H1 (cell line): ENCODE results near the gene PKDREJ. TPM values are rescaled to one million over a fixed set of nuclear protein-coding genes. Genes with fewer than 3 reads are reported as not detected.

Source experiments
- CTCF ChIA-PET: fragments of 300-600 bp; sonication (Branson Sonifier 250); formaldehyde crosslinking; loops from one replicate; lab custom pipeline; 2021; ENCODE audit not compliant: partially characterized antibody; lab: Charles Lee
- POLR2A ChIA-PET: fragments of 300-600 bp; sonication (Branson Sonifier 250); formaldehyde crosslinking; loops from one replicate; lab custom pipeline; 2021; ENCODE audit warnings: inconsistent platforms; ENCODE audit not compliant: partially characterized antibody; lab: Charles Lee
- DNase-seq, 2 experiments: peaks; one replicate each; pipeline versions ENCODE4 v3.0.0 to v3.0.0-alpha.2; 2010 to 2022; ENCODE audit warnings: low spot score in 2 of 2, low read depth in 1 of 2, mixed read lengths in 1 of 2
- FAIRE-seq: peaks from 2 replicates; lab custom pipeline; 2011; peaks lifted over from hg19 to GRCh38; lab: Jason Lieb, UNC
- H2AFZ ChIP-seq: 2 replicates; pipeline ENCODE4 v1.8.1; 2012; ENCODE audit warnings: low read length, inconsistent platforms
- H2AK5ac ChIP-seq: 2 replicates; pipeline ENCODE4 v1.6.1; 2013; ENCODE audit warnings: low read depth, low read length
- H2BK120ac ChIP-seq: replicated peaks from 2 replicates; pipeline ENCODE3; 2013; ENCODE audit warnings: low read depth, low read length, inconsistent platforms
- H2BK12ac ChIP-seq: 2 replicates; pipeline ENCODE4 v1.6.1; 2013; ENCODE audit warnings: low read depth, low read length
- H2BK15ac ChIP-seq: 2 replicates; pipeline ENCODE4 v1.6.1; 2013; ENCODE audit warnings: low read length
- H2BK20ac ChIP-seq: 2 replicates; pipeline ENCODE4 v1.6.1; 2013; ENCODE audit warnings: low read length
- H2BK5ac ChIP-seq: 2 replicates; pipeline ENCODE4 v1.6.1; 2013; ENCODE audit warnings: low read depth, low read length
- H3K14ac ChIP-seq: 2 replicates; pipeline ENCODE4 v1.6.1; 2013; ENCODE audit warnings: inconsistent platforms; ENCODE audit not compliant: insufficient read length
- H3K18ac ChIP-seq: 2 replicates; pipeline ENCODE4 v1.6.1; 2013; ENCODE audit warnings: low read length; ENCODE audit errors: extremely low read depth
- H3K23ac ChIP-seq: 2 replicates; pipeline ENCODE4 v1.6.1; 2013; ENCODE audit warnings: inconsistent platforms; ENCODE audit not compliant: insufficient read length
- H3K23me2 ChIP-seq: 2 replicates; pipeline ENCODE4 v1.6.1; 2013; ENCODE audit warnings: low read depth, low read length
- H3K27ac ChIP-seq: 2 replicates; pipeline ENCODE4 v1.6.1; 2011; ENCODE audit warnings: low read depth, low read length, inconsistent platforms
- H3K27me3 ChIP-seq, 4 experiments: replicated peaks in 1 of 4; 1 replicate in 1 of 4; 2 replicates in 3 of 4; pipeline versions ENCODE4 v1.6.1 to v1.8.1; 2011 to 2013; ENCODE audit warnings: low read length in 3 of 4, mild to moderate bottlenecking in 3 of 4, inconsistent platforms in 2 of 4, mixed read lengths in 2 of 4, moderate library complexity in 1 of 4; ENCODE audit not compliant: control insufficient read depth in 3 of 4, insufficient read depth in 3 of 4; ENCODE audit errors: extremely low read depth in 1 of 4
- H3K36me3 ChIP-seq, 4 experiments: 2 replicates each; pipeline versions ENCODE4 v1.6.1 to v1.8.1; 2011 to 2013; ENCODE audit warnings: mild to moderate bottlenecking in 4 of 4, low read length in 3 of 4, moderate library complexity in 2 of 4, control low read depth in 1 of 4, inconsistent platforms in 1 of 4; ENCODE audit not compliant: insufficient read depth in 4 of 4, control insufficient read depth in 2 of 4
- H3K4ac ChIP-seq: replicated peaks from 2 replicates; pipeline ENCODE3; 2013; ENCODE audit warnings: low read length, low read depth, mixed read lengths, inconsistent platforms; ENCODE audit not compliant: insufficient read length
- H3K4me1 ChIP-seq, 4 experiments: replicated peaks in 1 of 4; 1 replicate in 1 of 4; 2 replicates in 3 of 4; pipeline versions ENCODE4 v1.6.1 to v1.8.1; 2011 to 2013; ENCODE audit warnings: low read length in 3 of 4, inconsistent platforms in 2 of 4, mixed read lengths in 1 of 4; ENCODE audit not compliant: insufficient read depth in 4 of 4, control insufficient read depth in 3 of 4
- H3K4me2 ChIP-seq, 2 experiments: 2 replicates each; pipeline versions ENCODE4 v1.6.1 to v1.8.1; 2011 to 2013; ENCODE audit warnings: low read depth in 2 of 2, low read length in 2 of 2, control low read depth in 1 of 2, inconsistent platforms in 1 of 2, mild to moderate bottlenecking in 1 of 2; ENCODE audit not compliant: insufficient read depth in 1 of 2
- H3K4me3 ChIP-seq, 4 experiments: fragments of 200-600, 300-600 bp in 1 of 4; sonication (generic), shearing (Covaris generic), sonication (Bioruptor Twin) in 1 of 4; 2 replicates each; pipeline versions ENCODE4 v1.5.1 to v1.8.1; 2011 to 2016; ENCODE audit warnings: low read length in 4 of 4, low read depth in 3 of 4, control low read depth in 2 of 4, inconsistent platforms in 2 of 4, mild to moderate bottlenecking in 2 of 4, mixed read lengths in 1 of 4, moderate library complexity in 1 of 4; ENCODE audit not compliant: insufficient read depth in 2 of 4; ENCODE audit errors: extremely low read depth in 1 of 4
- H3K56ac ChIP-seq: replicated peaks from 2 replicates; pipeline ENCODE3; 2013; ENCODE audit warnings: low read depth, mild to moderate bottlenecking, mixed read lengths, low read length, inconsistent platforms; ENCODE audit not compliant: insufficient read length
- H3K79me1 ChIP-seq: 2 replicates; pipeline ENCODE4 v1.6.1; 2013; ENCODE audit warnings: low read depth, low read length, control low read depth
- H3K79me2 ChIP-seq, 2 experiments: 2 replicates each; pipeline versions ENCODE4 v1.6.1 to v1.8.1; 2012 to 2013; ENCODE audit warnings: low read length in 2 of 2, mild to moderate bottlenecking in 2 of 2, inconsistent platforms in 1 of 2; ENCODE audit not compliant: insufficient read depth in 2 of 2, control insufficient read depth in 1 of 2
- H3K9ac ChIP-seq, 4 experiments: replicated peaks in 1 of 4; 1 replicate in 1 of 4; 2 replicates in 3 of 4; pipeline versions ENCODE4 v1.6.1 to v1.8.1; 2011 to 2013; ENCODE audit warnings: low read depth in 3 of 4, low read length in 3 of 4, control low read depth in 2 of 4, mild to moderate bottlenecking in 2 of 4, moderate library complexity in 2 of 4, inconsistent platforms in 1 of 4; ENCODE audit errors: extremely low read depth in 1 of 4
- H3K9me3 ChIP-seq, 2 experiments: 2 replicates each; pipeline versions ENCODE4 v1.6.1 to v1.8.1; 2012 to 2013; ENCODE audit warnings: mild to moderate bottlenecking in 2 of 2, moderate library complexity in 2 of 2, control low read depth in 1 of 2, inconsistent platforms in 1 of 2, low read depth in 1 of 2, low read length in 1 of 2, mixed read lengths in 1 of 2; ENCODE audit not compliant: insufficient read depth in 2 of 2
- H4K20me1 ChIP-seq, 2 experiments: replicated peaks in 1 of 2; 2 replicates each; pipeline versions ENCODE3 to v1.8.1; 2011 to 2013; ENCODE audit warnings: inconsistent platforms in 2 of 2, low read length in 2 of 2, mild to moderate bottlenecking in 1 of 2; ENCODE audit not compliant: insufficient read depth in 2 of 2, control insufficient read depth in 1 of 2
- H4K5ac ChIP-seq: 2 replicates; pipeline ENCODE4 v1.6.1; 2013; ENCODE audit warnings: low read length, low read depth, mixed read lengths, inconsistent platforms; ENCODE audit not compliant: insufficient read length
- H4K8ac ChIP-seq: 2 replicates; pipeline ENCODE4 v1.8.0; 2013; ENCODE audit warnings: mild to moderate bottlenecking, moderate library complexity, low read length, inconsistent platforms; ENCODE audit not compliant: insufficient read depth; ENCODE audit errors: extremely low read depth
- H4K91ac ChIP-seq: replicated peaks from 2 replicates; pipeline ENCODE3; 2013; ENCODE audit warnings: low read length, mixed read lengths, inconsistent platforms; ENCODE audit not compliant: insufficient read length
- BACH1 ChIP-seq: IDR thresholded peaks from 2 replicates; pipeline ENCODE4 v1.6.1; 2012; ENCODE audit warnings: low read length, improper control_type of control experiment
- CEBPB ChIP-seq: IDR thresholded peaks from 2 replicates; pipeline ENCODE4 v1.6.1; 2012; ENCODE audit warnings: low read depth, low read length
- CREB1 ChIP-seq: IDR thresholded peaks from 2 replicates; pipeline ENCODE4 v1.6.1; 2012; ENCODE audit warnings: inconsistent platforms
- CTBP2 ChIP-seq: IDR thresholded peaks from 2 replicates; pipeline ENCODE4 v1.7.0; 2011; ENCODE audit warnings: borderline replicate concordance, mild to moderate bottlenecking, moderate library complexity, mixed read lengths, low read length; ENCODE audit not compliant: insufficient read depth, insufficient read length
- EP300 ChIP-seq, 2 experiments: IDR thresholded peaks; 1 replicate in 1 of 2; 2 replicates in 1 of 2; pipeline ENCODE4 v1.6.1; 2011 to 2012; ENCODE audit warnings: low read depth in 2 of 2, low read length in 2 of 2, mild to moderate bottlenecking in 2 of 2, borderline replicate concordance in 1 of 2, inconsistent platforms in 1 of 2, moderate library complexity in 1 of 2
- EZH2 ChIP-seq: fragments of 200-600 bp; sonication (generic); IDR thresholded peaks from 2 replicates; pipeline ENCODE4 v1.7.1; 2012; ENCODE audit warnings: low read depth, mild to moderate bottlenecking, moderate library complexity, low read length, inconsistent platforms; ENCODE audit not compliant: severe bottlenecking
- FOSL1 ChIP-seq: IDR thresholded peaks from 2 replicates; pipeline ENCODE4 v1.6.1; 2011; ENCODE audit warnings: mild to moderate bottlenecking, low read depth, low read length, moderate library complexity; ENCODE audit not compliant: insufficient read depth
- GABPA ChIP-seq: IDR thresholded peaks from 2 replicates; pipeline ENCODE4 v1.6.1; 2011; ENCODE audit warnings: mild to moderate bottlenecking, low read length, moderate library complexity, borderline replicate concordance; ENCODE audit not compliant: insufficient read depth
- NANOG ChIP-seq: IDR thresholded peaks from 2 replicates; pipeline ENCODE4 v1.6.1; 2011; ENCODE audit warnings: low read length, low read depth, mild to moderate bottlenecking, inconsistent platforms; ENCODE audit not compliant: insufficient read depth, poor library complexity, severe bottlenecking
- POLR2AphosphoS5 ChIP-seq: IDR thresholded peaks from 2 replicates; pipeline ENCODE4 v1.6.1; 2011; ENCODE audit warnings: low read depth, low read length
- SAP30 ChIP-seq: fragments of 300-600 bp; sonication (generic); IDR thresholded peaks from 2 replicates; pipeline ENCODE4 v1.7.1; 2012; ENCODE audit warnings: low read length, moderate library complexity, mild to moderate bottlenecking, inconsistent platforms; ENCODE audit not compliant: insufficient read depth, insufficient replicate concordance
- TBP ChIP-seq: IDR thresholded peaks from 2 replicates; pipeline ENCODE4 v1.6.1; 2011; ENCODE audit warnings: low read depth, low read length, improper control_type of control experiment
- WGBS, 2 experiments: shearing (Covaris generic) in 1 of 2; methylation state at CpG; one replicate each; pipeline versions ENCODE4 v1.1.6 to v1.1.7; 2013 to 2015; ENCODE audit warnings: low lambda C conversion rate in 2 of 2, mixed read lengths in 2 of 2, inconsistent platforms in 1 of 2, low coverage in 1 of 2, missing lambda C conversion rate in 1 of 2; ENCODE audit not compliant: insufficient replicate concordance in 2 of 2, insufficient coverage in 1 of 2, insufficient read length in 1 of 2; ENCODE audit errors: extremely low coverage in 1 of 2, missing lambda C conversion rate in 1 of 2; 5-methylcytosine and 5-hydroxymethylcytosine counted together
- polyA plus RNA-seq, 7 experiments: library from polyadenylated mRNA; depleted of rRNA in 3 of 7; stranded (reverse) in 5 of 7; unstranded in 2 of 7; fragments of >200 nt in 5 of 7; fragments of 200-250 nt in 2 of 7; gene quantifications; 1 replicate in 5 of 7; 2 replicates in 1 of 7; 4 replicates in 1 of 7; pipeline versions ENCODE4 v1.2.1 to v1.2.3, GENCODE V29; 2011 to 2013; ENCODE audit warnings: missing spikeins in 2 of 7, mixed read lengths in 2 of 7
- total RNA-seq: library from RNA; stranded (reverse); fragmentation: NEBNext Ultra II Directional; extraction: Animal tissue kit (Norgen Biotek cat#: 25700); gene quantifications from 2 replicates; pipeline ENCODE4 v1.2.1, GENCODE V29; 2021
- TF ChIP-seq, protein P1 (sequence below): IDR thresholded peaks from 2 replicates; pipeline ENCODE4 v1.6.1; 2012; ENCODE audit warnings: inconsistent platforms

Gene PKDREJ
- total and polyA plus RNA-seq, 2 of the 8 experiments (the other 6 are each of a cell fraction or from before 2014, with no cell fraction given): 0.02 to 0.04 TPM

DNA sequence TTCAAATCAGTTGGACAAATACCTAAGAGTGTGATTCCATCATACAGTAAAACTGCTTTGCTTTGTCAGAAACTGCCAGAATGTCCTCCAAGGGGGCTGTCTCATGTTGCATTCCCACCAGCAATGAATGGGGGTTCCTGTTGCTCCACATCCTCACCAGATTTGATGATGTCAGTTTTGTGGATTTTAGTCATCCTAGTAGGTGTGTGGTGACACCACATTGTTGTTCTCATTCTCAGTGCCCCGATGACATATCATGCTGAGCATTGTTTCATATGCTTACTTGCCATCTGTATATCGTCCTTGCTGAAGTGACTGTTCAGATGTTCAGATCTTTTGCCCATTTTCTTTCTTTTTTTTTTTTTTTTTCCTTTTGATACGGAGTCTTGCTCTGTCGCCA, 50.1 kb downstream of the PKDREJ start:
- no peak for FAIRE-seq
- no peak overlapping the region for H2BK12ac ChIP-seq

More for the DNA sequence above, 50.1 kb downstream of the PKDREJ start:
- Histone ChIP-seq H3K4me2 (no peak overlapping the region), H3K14ac (no peak overlapping the region), H2BK15ac (no peak overlapping the region), H3K9me3 (peaks cover 2 to 14% of the 10 kb centered on the region in 2 experiments; a peak in 3 of 4 replicates), H3K27ac (no peak overlapping the region), H3K4me1 (no peaks in the 10 kb centered on the region), H4K20me1 (no peaks in the 10 kb centered on the region), H3K36me3 (no peaks in the 10 kb centered on the region), H3K9ac (no peak overlapping the region), H4K91ac (no peak overlapping the region), H2BK120ac (no peak overlapping the region), H2BK20ac (no peak overlapping the region), H2AK5ac (no peak overlapping the region), H3K23ac (no peak overlapping the region), H3K23me2 (no peaks in the 10 kb centered on the region), H3K79me2 (no peaks in the 10 kb centered on the region), H4K5ac (no peak overlapping the region), H3K4ac (no peak overlapping the region), H3K4me3 (no peak overlapping the region), H3K18ac (no peak overlapping the region), H3K27me3 (no peaks in the 10 kb centered on the region), H3K79me1 (no peaks in the 10 kb centered on the region), H3K56ac (no peak overlapping the region), H2AFZ (no peak overlapping the region), H4K8ac (no peak overlapping the region), H2BK5ac (no peak overlapping the region)
- TF ChIP-seq POLR2AphosphoS5 (no peak), NANOG (no peak), GABPA (no peak), CTBP2 (no peak), FOSL1 (no peak), EZH2 (no peak), SAP30 (no peak), TBP (no peak), CEBPB (no peak), BACH1 (no peak), EP300 (IDR thresholded peaks at IDR 0.05; ENCODE audit: borderline replicate concordance in 1 of 2, low read depth in 2 of 2, low read length in 2 of 2) (no peak), CREB1 (no peak)
- TF ChIP-seq, protein P1, sequence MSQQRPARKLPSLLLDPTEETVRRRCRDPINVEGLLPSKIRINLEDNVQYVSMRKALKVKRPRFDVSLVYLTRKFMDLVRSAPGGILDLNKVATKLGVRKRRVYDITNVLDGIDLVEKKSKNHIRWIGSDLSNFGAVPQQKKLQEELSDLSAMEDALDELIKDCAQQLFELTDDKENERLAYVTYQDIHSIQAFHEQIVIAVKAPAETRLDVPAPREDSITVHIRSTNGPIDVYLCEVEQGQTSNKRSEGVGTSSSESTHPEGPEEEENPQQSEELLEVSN: no peak
- 97% methylated on average over 2 of the region's 4 CpGs; no CpG with 5 or more reads in 1 of the 2 experiments for whole genome bisulfite sequencing, 2 experiments
- ChIA-PET POLR2A (no interaction called here), CTCF (no interaction called here)
- no peak for DNase-seq
